Right ventricle myocardium superior (tissue), 1 donor: ENCODE measurements around the gene HELZ. TPM values are rescaled to one million over a fixed set of nuclear protein-coding genes. Genes with fewer than 3 reads are reported as not detected.

Source experiments
- ATAC-seq: fragments of 200-7000 bp; cut with Tn5 transposase; one replicate; pipeline ENCODE4 v1.9.1; 2020; ENCODE audit warnings: mild to moderate bottlenecking; ENCODE audit not compliant: poor library complexity
- DNase-seq: peaks from one replicate; pipeline ENCODE4 v3.0.0-alpha.2; 2020
- intact Hi-C: fragments of 100-400 bp; cut with DNase I; formaldehyde crosslinking; loops from one replicate; pipeline ENCODE4 v1.11.2; 2022
- total RNA-seq: library from RNA; stranded (reverse); fragmentation: NEBNext Ultra II Directional; extraction: Animal tissue kit (Norgen Biotek cat#: 25700); gene quantifications from one replicate; pipeline ENCODE4 v1.2.1, GENCODE V29; 2021
- donor health status: DM: no; HTN: yes; CAD: no; lungs with severe emphysema.

Gene HELZ
- total RNA-seq, 1 donor from 2014 or later = 33.3 TPM

GRCh38 chr17:67032382-67032781 is 212.6 kb downstream of the HELZ start:
- no peak for ATAC-seq

GRCh38 chr17:67030641-67031040 is 214.4 kb downstream of the HELZ start:
- DNase-seq (peak; percentile 31), ATAC-seq (no peak)
- intact Hi-C loops = loop anchor here (10.0 kb wide), 1 partner anchor 86 kb away; no protein-coding TSS in a partner anchor

More at GRCh38 chr17:67032382-67032781, 212.6 kb downstream of the HELZ start:
- intact Hi-C loops = loop anchor here (10.0 kb wide), 1 partner anchor 88 kb away; no protein-coding TSS in a partner anchor
- no peak for DNase-seq

- intact Hi-C loops = no loop called here
- DNase-seq = peak; percentile 54
- ATAC-seq = peak; percentile 86
These were observed 217.9 kb downstream of the HELZ start for GRCh38 chr17:67027031-67027628.

- no peak for ATAC-seq
- intact Hi-C loops = no loop called here
- no peak for DNase-seq
These were observed 218.7 kb downstream of the HELZ start for GRCh38 chr17:67026341-67026740.

- intact Hi-C loops = no loop called here
- DNase-seq (no peak), ATAC-seq (no peak)
These were observed 219.7 kb downstream of the HELZ start for GRCh38 chr17:67025216-67025792.

GRCh38 chr17:67024736-67025135 is 220.3 kb downstream of the HELZ start:
- no peak for ATAC-seq
- no peak for DNase-seq
- intact Hi-C loops = no loop called here

GRCh38 chr17:67022451-67022810 is 222.6 kb downstream of the HELZ start:
- ATAC-seq = no peak
- no peak for DNase-seq
- intact Hi-C loops = no loop called here

- intact Hi-C loops = no loop called here
- DNase-seq (no peak), ATAC-seq (peak; percentile 37)
These were observed 223.1 kb downstream of the HELZ start for GRCh38 chr17:67021743-67022450.

- intact Hi-C loops = no loop called here
- DNase-seq (no peak), ATAC-seq (no peak)
These were observed 223.8 kb downstream of the HELZ start for GRCh38 chr17:67021196-67021595.

Other genes starting within 250 kb of the HELZ start
- gene CACNG1, start 200.6 kb downstream of the HELZ start, total RNA-seq = not detected
- 42.6 TPM for gene PSMD12, start 121.4 kb upstream of the HELZ start, total RNA-seq
- gene PITPNC1, start 132.1 kb upstream of the HELZ start, total RNA-seq = 14.6 TPM